ENCODE measurements around the gene RXFP2.

The RXFP2 gene

GRCh38 chr13:31739226-31739625, at the start of gene RXFP2:
Gene RXFP2, plus strand, starts transcription at chr13:31739526. Its CDS starts 87 bp downstream, at chr13:31739613.
- no peak for DNase-seq (ENCODE audit: low spot score)

- peak; percentile 10 for DNase-seq (ENCODE audit: low spot score)
These were observed 42.0 kb upstream of the RXFP2 start for GRCh38 chr13:31697290-31697689.

- DNase-seq (ENCODE audit: low spot score): no peak
These were observed 39.7 kb upstream of the RXFP2 start for GRCh38 chr13:31699650-31700049.

DNA sequence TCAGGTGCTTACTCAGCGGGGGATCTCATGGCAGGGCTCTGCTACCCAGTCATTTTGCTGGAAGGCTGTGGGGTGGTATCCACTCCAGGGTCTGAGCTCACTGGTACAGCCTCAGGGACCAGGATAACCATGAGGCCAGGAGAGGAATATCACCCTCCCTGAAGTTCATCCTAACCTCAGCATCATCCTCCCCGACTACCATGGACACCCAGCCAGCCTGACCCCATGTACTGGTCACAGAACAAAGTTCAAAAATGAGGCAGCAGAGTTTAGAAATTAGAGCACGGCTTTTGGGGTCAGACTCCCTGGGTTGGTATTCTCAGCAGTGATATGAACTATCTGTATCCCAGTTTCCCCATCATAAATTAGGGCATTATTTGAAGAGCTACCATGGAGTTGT, 35.5 kb upstream of the RXFP2 start:
- no peak for DNase-seq (ENCODE audit: low spot score)

- DNase-seq (ENCODE audit: low spot score): no peak
These were observed 33.2 kb upstream of the RXFP2 start for GRCh38 chr13:31706105-31706504.

DNA sequence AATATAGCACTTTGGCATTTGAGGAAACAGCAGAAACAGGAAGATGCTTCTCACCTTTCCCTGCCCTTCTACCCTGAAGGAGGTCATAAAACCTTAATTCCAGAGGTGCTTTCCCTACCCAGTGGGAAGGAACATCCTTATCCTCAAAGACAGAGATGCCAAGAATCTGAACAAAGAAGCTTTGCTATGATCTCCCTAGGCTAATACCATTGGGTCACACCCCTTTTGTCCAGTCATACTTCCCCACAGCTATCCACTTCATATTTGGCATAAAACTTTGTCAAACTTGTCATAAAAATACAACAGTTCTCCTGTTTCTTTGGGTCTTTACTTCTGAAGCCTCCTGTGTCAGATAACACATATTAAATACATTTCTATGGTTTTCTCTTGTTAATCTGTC, 21.7 kb upstream of the RXFP2 start:
- no peak for DNase-seq (ENCODE audit: low spot score)

DNA sequence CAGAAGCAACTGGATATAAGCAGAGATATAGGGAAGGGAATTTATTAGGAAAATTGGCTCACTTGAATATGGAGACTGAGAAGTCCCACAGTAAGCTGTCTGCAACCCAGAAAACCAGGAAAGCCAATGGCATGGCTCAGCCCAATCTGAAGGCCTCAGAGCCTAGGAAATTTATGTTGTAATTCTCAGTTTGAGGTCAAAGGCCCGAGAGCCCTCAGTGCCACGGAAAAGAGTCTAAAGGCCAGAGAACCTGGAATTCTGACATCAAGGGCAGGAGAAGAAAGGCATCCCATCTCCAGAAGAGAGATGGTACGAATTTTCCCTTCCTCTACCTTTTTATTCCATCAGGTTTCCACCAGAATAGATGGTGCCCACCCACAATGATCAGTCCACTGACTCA, 20.1 kb upstream of the RXFP2 start:
- DNase-seq (ENCODE audit: low spot score): no peak

DNA sequence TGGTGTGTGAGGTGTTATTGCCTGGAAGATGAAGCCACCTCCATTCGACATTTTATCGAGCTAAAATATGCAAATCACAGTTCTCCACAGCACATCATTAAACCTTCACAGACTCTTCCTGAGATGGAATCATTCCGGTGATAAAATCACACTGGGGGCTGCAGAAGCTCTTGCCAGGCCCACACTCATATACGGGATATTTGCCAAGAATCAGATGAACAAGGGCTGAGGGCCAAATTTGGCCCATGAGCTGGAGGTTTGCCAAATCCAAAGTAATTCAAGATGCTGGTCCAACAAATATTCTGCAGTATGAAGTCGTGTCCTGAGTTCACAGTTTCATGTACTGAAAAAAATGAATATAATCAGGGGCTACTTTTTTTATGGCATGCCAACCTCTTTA, 16.7 kb upstream of the RXFP2 start:
- DNase-seq (ENCODE audit: low spot score): no peak

DNA sequence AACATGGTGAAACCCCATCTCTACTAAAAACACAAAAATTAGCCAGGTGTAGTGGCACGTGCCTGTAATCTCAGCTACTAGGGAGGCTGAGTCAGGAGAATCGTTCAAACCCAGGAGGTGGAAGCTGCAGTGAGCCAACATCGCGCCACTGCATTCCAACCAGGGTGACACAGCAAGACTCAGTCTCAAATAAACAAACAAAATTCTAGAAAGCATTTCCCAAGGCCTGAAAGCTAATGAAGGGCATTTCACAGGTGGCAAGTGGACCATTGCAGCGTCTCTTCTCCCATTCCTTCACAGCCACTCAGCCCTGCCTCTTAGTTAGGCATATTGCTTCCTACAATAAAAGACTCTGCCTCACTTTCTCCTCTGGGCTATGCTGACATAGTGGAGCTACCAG, 13.5 kb upstream of the RXFP2 start:
- peak; percentile 72 for DNase-seq (ENCODE audit: low spot score)

GRCh38 chr13:31731921-31732320, 7.4 kb upstream of the RXFP2 start:
- DNase-seq (ENCODE audit: low spot score): no peak

DNA sequence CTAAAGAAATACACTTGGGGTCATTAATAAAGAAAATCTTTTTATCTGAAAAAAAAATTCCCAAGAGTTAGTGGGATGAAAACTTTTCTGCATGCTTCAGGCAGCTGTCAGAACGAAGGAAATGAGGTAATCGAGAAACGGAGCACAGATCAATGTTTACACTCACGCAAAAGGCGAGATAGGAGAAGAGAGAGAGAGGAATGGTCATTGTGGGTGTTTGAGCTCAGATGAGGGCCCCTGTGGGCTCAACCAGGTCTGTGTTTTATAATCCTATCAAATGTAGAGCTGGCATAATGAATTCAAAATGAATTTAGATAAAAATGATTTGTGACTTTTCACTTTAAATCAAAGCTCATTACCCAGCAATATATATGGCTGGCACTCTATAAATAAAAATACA, 6.3 kb upstream of the RXFP2 start:
- peak; percentile 8 for DNase-seq (ENCODE audit: low spot score)

DNA sequence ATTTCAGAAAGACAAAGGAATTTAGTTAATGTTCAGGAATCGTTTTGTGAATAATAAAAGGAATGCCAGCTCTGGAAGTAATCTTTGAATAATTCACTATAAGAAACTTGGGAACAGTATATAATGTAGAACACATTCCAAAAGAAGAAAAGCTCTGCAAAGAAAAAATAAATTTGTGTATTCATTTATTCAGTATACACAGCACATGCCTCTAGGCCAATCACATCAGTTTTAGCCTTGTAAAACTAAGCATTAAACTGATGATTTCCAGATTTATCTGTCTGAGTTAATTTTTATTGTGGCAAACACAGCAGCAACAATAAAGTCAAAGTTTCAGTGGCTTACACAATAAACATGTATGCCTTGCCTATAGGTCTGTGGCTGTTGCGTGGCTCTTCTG, 5.7 kb upstream of the RXFP2 start:
- DNase-seq (ENCODE audit: low spot score): no peak

GRCh38 chr13:31742097-31742734, 2.9 kb downstream of the RXFP2 start:
- peak; percentile 54 for DNase-seq (ENCODE audit: low spot score)

DNA sequence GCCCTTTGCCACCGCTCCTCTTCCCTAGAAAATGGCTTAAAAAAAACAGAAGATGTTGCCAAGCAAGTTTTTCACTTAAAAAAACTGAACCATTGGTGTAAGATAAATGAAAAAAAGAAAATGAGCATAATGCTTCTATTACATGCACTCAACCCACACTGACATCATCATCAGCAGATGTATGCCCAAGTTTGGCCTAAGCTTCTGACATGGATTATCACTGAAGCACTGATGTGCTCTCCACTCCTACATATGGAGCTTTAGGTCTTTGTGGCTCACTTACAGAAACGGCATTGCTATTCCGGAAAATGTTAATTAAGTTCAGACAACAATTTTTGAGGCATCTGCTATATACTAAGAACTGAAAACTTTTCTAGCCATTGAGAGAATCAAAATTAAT, 8.0 kb downstream of the RXFP2 start:
- DNase-seq (ENCODE audit: low spot score): no peak

DNA sequence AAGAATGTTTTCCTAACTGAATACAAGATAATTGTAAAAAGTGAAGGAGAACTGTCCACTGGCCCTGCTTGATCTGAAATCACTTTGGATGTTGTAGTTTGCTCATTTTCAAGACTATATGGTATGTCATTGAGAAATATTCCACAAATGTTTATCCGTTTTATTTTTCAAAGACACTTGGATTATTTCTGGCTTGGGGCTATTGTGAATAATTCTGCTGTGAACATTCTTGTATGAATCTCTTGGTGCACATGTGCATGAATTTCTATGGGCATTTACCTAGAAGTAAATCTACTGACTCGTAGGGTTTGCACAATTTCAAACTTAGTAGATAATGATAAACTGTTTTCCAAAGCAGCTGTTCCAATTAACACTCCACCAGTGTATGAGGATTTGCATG, 8.6 kb downstream of the RXFP2 start:
- no peak for DNase-seq (ENCODE audit: low spot score)

DNA sequence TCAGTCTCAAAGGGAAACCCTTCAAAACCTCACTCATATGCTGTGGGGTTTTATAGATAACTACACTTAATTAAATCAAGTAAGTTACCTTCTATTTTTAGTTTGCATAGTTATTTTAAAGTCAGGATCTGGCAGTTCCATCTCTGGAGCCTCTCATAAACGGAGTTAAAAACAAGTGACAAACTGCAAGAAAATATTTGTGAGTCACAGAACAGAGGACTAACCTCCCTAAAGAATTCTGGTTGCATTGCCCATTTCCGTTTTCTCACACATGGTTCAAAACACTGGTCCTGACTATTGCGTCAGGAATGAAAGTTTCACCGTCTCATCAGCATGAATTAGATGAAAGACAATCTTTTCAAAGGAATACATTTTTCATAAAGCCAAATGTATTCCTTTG, 10.6 kb downstream of the RXFP2 start:
- DNase-seq (ENCODE audit: low spot score): peak; percentile 34

DNA sequence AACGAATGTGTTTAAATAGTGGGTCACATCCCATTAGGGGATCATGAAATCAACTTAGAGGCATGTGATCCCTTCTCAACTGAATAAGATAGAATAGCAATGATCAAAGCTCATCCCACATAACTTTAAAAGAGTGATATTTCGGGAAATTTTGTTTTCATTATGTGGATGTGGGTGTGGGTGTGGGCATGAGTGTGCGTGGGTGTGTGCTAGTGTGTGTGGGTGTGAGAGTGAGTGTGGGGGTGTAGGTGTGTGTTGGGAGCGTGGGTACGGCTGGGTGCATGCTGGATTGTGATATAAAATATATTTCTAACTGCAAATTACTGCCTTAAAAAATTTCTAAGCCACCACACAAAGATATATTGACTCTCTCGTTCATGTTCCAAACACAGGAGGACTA, 15.9 kb downstream of the RXFP2 start:
- no peak for DNase-seq (ENCODE audit: low spot score)

GRCh38 chr13:31755803-31756212, 16.5 kb downstream of the RXFP2 start:
- no peak for DNase-seq (ENCODE audit: low spot score)

DNA sequence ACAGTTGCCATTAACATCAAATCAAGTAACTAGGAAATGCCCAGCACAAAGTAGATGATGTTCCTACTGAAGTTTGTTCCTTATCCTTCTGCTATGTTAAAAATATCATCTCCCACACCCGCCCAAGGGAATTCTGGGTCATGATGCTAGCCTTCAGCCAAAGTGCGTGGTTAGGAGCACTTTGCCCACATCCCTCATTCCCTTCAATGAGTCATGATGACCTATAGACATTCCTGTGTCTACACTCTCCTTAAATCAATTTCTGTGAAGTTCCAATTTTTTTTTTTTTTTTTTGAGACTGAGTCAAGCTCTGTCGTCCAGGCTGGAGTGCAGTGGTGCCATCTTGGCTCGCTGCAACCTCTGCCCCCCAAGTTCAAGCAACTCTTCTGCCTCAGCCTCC, 17.0 kb downstream of the RXFP2 start:
- DNase-seq (ENCODE audit: low spot score): peak; percentile 71

DNA sequence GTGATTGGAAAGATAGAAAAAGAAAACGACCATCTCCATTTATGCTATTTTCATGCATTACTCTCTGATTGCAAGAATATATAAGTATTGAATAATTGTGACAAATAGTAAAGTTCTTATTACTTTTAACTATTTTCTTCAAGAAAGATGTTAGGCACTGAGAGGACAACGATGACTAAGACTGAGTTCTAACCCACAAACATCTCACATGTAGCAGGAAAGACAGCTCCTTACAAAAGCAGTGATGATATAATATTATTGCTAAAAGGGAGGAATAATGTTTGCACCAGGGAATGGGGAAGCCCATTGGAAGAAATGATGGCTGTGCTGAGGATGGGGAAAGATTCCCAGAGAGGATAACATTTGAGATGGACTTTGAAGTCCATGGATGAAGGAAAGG, 22.6 kb downstream of the RXFP2 start:
- no peak for DNase-seq (ENCODE audit: low spot score)

DNA sequence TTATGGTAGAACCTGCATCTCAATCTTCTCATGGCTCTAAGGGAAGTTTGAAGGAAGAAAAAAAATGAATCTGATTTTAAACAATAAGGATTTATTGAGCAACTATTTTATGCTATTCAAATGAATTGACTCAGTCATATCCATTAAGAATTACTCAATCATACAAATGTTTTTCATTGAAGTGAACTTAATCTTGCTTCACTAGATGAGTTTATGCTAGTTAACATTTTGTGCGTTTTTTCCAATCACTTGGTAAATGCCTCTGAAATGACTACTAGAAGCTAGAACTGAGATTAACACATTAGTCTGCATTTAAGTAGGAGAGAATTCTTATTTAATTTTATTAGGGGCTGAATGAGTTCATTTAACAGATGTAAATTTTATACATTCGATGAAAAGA, 25.2 kb downstream of the RXFP2 start:
- no peak for DNase-seq (ENCODE audit: low spot score)

GRCh38 chr13:31765138-31765785, 25.9 kb downstream of the RXFP2 start:
- peak; percentile 34 for DNase-seq (ENCODE audit: low spot score)

DNA sequence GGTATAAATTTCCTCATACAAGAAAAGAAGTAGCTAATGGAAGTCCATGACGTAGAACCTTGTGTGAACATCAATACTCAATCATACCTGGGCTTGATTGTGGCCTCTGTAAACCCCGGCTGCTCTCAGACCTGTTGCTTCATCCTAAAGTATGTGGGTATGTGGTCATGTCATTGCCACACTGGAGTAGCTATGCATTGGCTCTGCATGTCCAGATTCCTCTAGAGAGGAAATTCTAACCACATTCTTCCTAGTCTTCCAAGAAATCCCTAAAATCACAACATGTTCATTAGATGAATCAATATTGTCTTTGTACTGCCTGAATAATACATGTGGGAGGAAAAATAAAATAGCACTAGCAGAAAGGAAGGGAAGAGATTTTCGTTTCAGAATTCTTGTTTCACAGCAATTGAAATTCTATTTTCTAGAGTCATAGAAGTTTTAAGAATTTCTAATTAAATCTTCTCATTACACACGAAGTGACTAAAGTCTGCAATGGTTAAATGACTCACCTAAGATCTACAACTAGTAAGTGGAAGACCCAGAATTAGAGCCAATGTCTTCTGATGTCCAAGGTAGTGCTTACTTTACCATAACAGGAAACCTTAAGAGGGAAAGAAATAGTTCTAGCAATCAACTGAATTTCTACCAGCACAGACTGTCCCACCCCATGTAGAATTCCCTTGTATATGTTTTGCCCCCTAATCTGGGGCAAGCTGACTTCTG, 28.0 kb downstream of the RXFP2 start:
- DNase-seq (ENCODE audit: low spot score): peak; percentile 73
